IMR-90 (cell line): ENCODE data around the gene RNPEPL1. TPM values are rescaled to one million over a fixed set of nuclear protein-coding genes. Genes with fewer than 3 reads are reported as not detected.

Source experiments
- ATAC-seq: fragments of 200-7000 bp; cut with Tn5 transposase; 2 replicates; pipeline ENCODE4 v1.9.1; 2020; ENCODE audit warnings: low read depth, mild to moderate bottlenecking, moderate library complexity
- BruUV-seq: library from RNA; stranded (reverse); fragments of 400-500 nt; replicated peaks from 2 replicates; lab custom pipeline; 2021; lab: Mats Ljungman, UMichigan
- CTCF ChIA-PET: fragments of 300-600 bp; formaldehyde crosslinking; extraction: SDS; loops from one replicate; lab custom pipeline; 2021; ENCODE audit warnings: antibody characterized with exemption; lab: Yijun Ruan, JAX
- POLR2A ChIA-PET: fragments of 300-600 bp; sonication (Branson Sonifier 250); formaldehyde crosslinking; loops from one replicate; lab custom pipeline; 2022; ENCODE audit warnings: antibody characterized with exemption; ENCODE audit not compliant: unreplicated experiment; lab: Charles Lee
- DNase-seq: peaks from one replicate; pipeline ENCODE4 v3.0.0; 2013
- H2AFZ ChIP-seq: replicated peaks from 2 replicates; pipeline ENCODE3; 2013; ENCODE audit warnings: low read length, mild to moderate bottlenecking; ENCODE audit not compliant: poor library complexity
- H2AK5ac ChIP-seq: 2 replicates; pipeline ENCODE4 v1.6.1; 2013; ENCODE audit warnings: low read depth, low read length, inconsistent platforms
- H2AK9ac ChIP-seq: replicated peaks from 2 replicates; pipeline ENCODE3; 2013; ENCODE audit warnings: mild to moderate bottlenecking, low read depth, low read length, moderate library complexity; ENCODE audit not compliant: poor library complexity
- H2BK120ac ChIP-seq: 2 replicates; pipeline ENCODE4 v1.6.1; 2013; ENCODE audit warnings: low read depth, low read length, inconsistent platforms
- H2BK15ac ChIP-seq: 3 replicates; pipeline ENCODE4 v1.6.1; 2013; ENCODE audit warnings: low read depth, low read length, inconsistent platforms
- H2BK20ac ChIP-seq: 2 replicates; pipeline ENCODE4 v1.6.1; 2013; ENCODE audit warnings: low read depth, mild to moderate bottlenecking, inconsistent platforms, low read length, moderate library complexity
- H2BK5ac ChIP-seq: 2 replicates; pipeline ENCODE4 v1.6.1; 2013; ENCODE audit warnings: mild to moderate bottlenecking, low read depth, low read length, inconsistent platforms; ENCODE audit not compliant: poor library complexity, severe bottlenecking
- H3K14ac ChIP-seq: replicated peaks from 2 replicates; pipeline ENCODE4 v1.6.1; 2013; ENCODE audit warnings: low read depth, low read length, inconsistent platforms
- H3K18ac ChIP-seq: 2 replicates; pipeline ENCODE4 v1.6.1; 2013; ENCODE audit warnings: low read depth, low read length, control low read depth
- H3K23ac ChIP-seq: 2 replicates; pipeline ENCODE4 v1.6.1; 2013; ENCODE audit warnings: low read depth, low read length, inconsistent platforms
- H3K27ac ChIP-seq: 2 replicates; pipeline ENCODE4 v1.5.1; 2013; ENCODE audit warnings: mild to moderate bottlenecking, control low read depth, low read length; ENCODE audit not compliant: insufficient read depth
- H3K27me3 ChIP-seq: 2 replicates; pipeline ENCODE4 v1.6.1; 2013; ENCODE audit warnings: low read length; ENCODE audit not compliant: control insufficient read depth, insufficient read depth
- H3K36me3 ChIP-seq: 2 replicates; pipeline ENCODE4 v1.6.1; 2013; ENCODE audit warnings: low read length, mixed read lengths; ENCODE audit not compliant: control insufficient read depth, insufficient read depth
- H3K4ac ChIP-seq: 2 replicates; pipeline ENCODE4 v1.6.1; 2013; ENCODE audit warnings: low read depth, low read length, inconsistent platforms
- H3K4me1 ChIP-seq: 2 replicates; pipeline ENCODE4 v1.6.1; 2013; ENCODE audit warnings: low read length, mixed read lengths; ENCODE audit not compliant: control insufficient read depth, insufficient read depth
- H3K4me2 ChIP-seq: 2 replicates; pipeline ENCODE4 v1.6.1; 2013; ENCODE audit warnings: low read depth, mild to moderate bottlenecking, control low read depth, low read length, moderate library complexity
- H3K4me3 ChIP-seq: 2 replicates; pipeline ENCODE4 v1.5.1; 2013; ENCODE audit warnings: low read depth, mild to moderate bottlenecking, control low read depth, low read length, moderate library complexity; ENCODE audit not compliant: insufficient read depth
- H3K56ac ChIP-seq: 2 replicates; pipeline ENCODE4 v1.6.1; 2013; ENCODE audit warnings: low read length, inconsistent platforms; ENCODE audit not compliant: insufficient read depth; ENCODE audit errors: extremely low read depth
- H3K79me1 ChIP-seq, 2 experiments: 2 replicates each; pipeline ENCODE4 v1.6.1; 2013; ENCODE audit warnings: low read length in 2 of 2, inconsistent platforms in 1 of 2, low read depth in 1 of 2
- H3K9ac ChIP-seq: 2 replicates; pipeline ENCODE4 v1.6.1; 2013; ENCODE audit warnings: low read depth, low read length, control low read depth
- H3K9me1 ChIP-seq: 2 replicates; pipeline ENCODE4 v1.6.1; 2013; ENCODE audit warnings: low read length, inconsistent platforms; ENCODE audit not compliant: insufficient read depth
- H3K9me3 ChIP-seq: 2 replicates; pipeline ENCODE4 v1.6.1; 2013; ENCODE audit warnings: low read length; ENCODE audit not compliant: control insufficient read depth, insufficient read depth
- H4K20me1 ChIP-seq: 2 replicates; pipeline ENCODE4 v1.6.1; 2013; ENCODE audit warnings: low read length, inconsistent platforms; ENCODE audit not compliant: insufficient read depth
- H4K5ac ChIP-seq: 2 replicates; pipeline ENCODE4 v1.6.1; 2013; ENCODE audit warnings: mild to moderate bottlenecking, low read depth, low read length, control low read depth
- H4K8ac ChIP-seq, 2 experiments: 2 replicates each; pipeline ENCODE4 v1.6.1; 2013; ENCODE audit warnings: low read depth in 2 of 2, low read length in 2 of 2, control low read depth in 1 of 2, inconsistent platforms in 1 of 2
- H4K91ac ChIP-seq: 2 replicates; pipeline ENCODE4 v1.6.1; 2013; ENCODE audit warnings: low read depth, low read length, inconsistent platforms; ENCODE audit not compliant: insufficient read depth
- FOS ChIP-seq: fragments of 150-350 bp; IDR thresholded peaks from 2 replicates; pipeline ENCODE4 v1.6.1; 2016; ENCODE audit warnings: low read depth, low read length
- MXI1 ChIP-seq: IDR thresholded peaks from 2 replicates; pipeline ENCODE4 v1.6.1; 2012; ENCODE audit warnings: low read depth, mild to moderate bottlenecking, low read length, moderate library complexity, borderline replicate concordance
- NFE2L2 ChIP-seq: fragments of 150-350 bp; IDR thresholded peaks from 2 replicates; pipeline ENCODE4 v1.6.1; 2016; ENCODE audit warnings: low read depth, mild to moderate bottlenecking, low read length
- RFX5 ChIP-seq: IDR thresholded peaks from 2 replicates; pipeline ENCODE4 v1.8.0; 2012; ENCODE audit warnings: low read depth, mild to moderate bottlenecking, low read length, moderate library complexity
- WGBS, 2 experiments: methylation state at CpG; one replicate each; pipeline versions ENCODE4 v1.1.5 to v1.1.7; 2013; ENCODE audit warnings: missing lambda C conversion rate in 2 of 2; ENCODE audit not compliant: insufficient read length in 1 of 2; ENCODE audit errors: extremely low coverage in 2 of 2; 5-methylcytosine and 5-hydroxymethylcytosine counted together
- dilution Hi-C: fragments of 300-500 bp; cut with HindIII; formaldehyde crosslinking; loops from one replicate; pipeline ENCODE4 v1.14.3; 2018; ENCODE audit warnings: low sequenced_read_pairs; ENCODE audit not compliant: unreplicated experiment
- in situ Hi-C: fragments of 300-500 bp; cut with MboI; formaldehyde crosslinking; loops from 3 replicates; pipeline ENCODE4 v1.14.3; 2019; ENCODE audit warnings: low sequenced_read_pairs, inconsistent platforms, mixed read lengths
- intact Hi-C: fragments of 100-400 bp; cut with micrococcal nuclease; formaldehyde crosslinking; loops from 2 replicates; pipeline ENCODE4 v1.10.0; 2022
- polyA plus RNA-seq, 3 experiments: library from polyadenylated mRNA; depleted of rRNA; stranded (reverse); fragments of >200 nt; gene quantifications; 2 replicates each; pipeline ENCODE4 v1.2.3, GENCODE V29; 2012; ENCODE audit warnings: low replicate concordance in 1 of 3
- total RNA-seq: library from RNA; depleted of rRNA; stranded (reverse); fragments of >200 nt; gene quantifications from 2 replicates; pipeline ENCODE4 v1.2.3, GENCODE V29; 2012

The RNPEPL1 gene
- total and polyA plus RNA-seq, 2 of the 4 experiments (the other 2 are of a cell fraction): 3.8 to 18.7 TPM

- intact Hi-C loops (no loop called here), in situ Hi-C loops (no loop called here), dilution Hi-C loops (no loop called here)
- H3K4me3 ChIP-seq: no peak overlapping the region
- no peak overlapping the region for H2BK20ac ChIP-seq
- no peak overlapping the region for H3K14ac ChIP-seq
- H3K18ac ChIP-seq: no peak overlapping the region
- no peak overlapping the region for H2BK120ac ChIP-seq
- no peak overlapping the region for H3K9ac ChIP-seq
- no peak overlapping the region for H3K4ac ChIP-seq
- H3K9me3 ChIP-seq: peaks cover 2% of the 10 kb centered on the region; the same call in 1 of the 2 replicates
- TF ChIP-seq FOS (no peak), MXI1 (no peak), NFE2L2 (no peak), RFX5 (no peak)
- H3K27me3 ChIP-seq: no peaks in the 10 kb centered on the region
- ChIA-PET CTCF (no interaction called here), POLR2A (no interaction called here)
- H4K20me1 ChIP-seq: peaks cover 33% of the 10 kb centered on the region
- no peak overlapping the region for H4K5ac ChIP-seq
- no peak overlapping the region for H3K56ac ChIP-seq
- H3K27ac ChIP-seq: no peak overlapping the region
- H3K23ac ChIP-seq: no peak overlapping the region
- H4K91ac ChIP-seq: no peak overlapping the region
- H3K4me1 ChIP-seq: peaks cover 10% of the 10 kb centered on the region; the same call in 1 of the 2 replicates
- H2AK5ac ChIP-seq: no peak overlapping the region
- H3K9me1 ChIP-seq: peaks cover 15% of the 10 kb centered on the region
- H3K36me3 ChIP-seq: peaks cover 32% of the 10 kb centered on the region
- 87% methylated on average over 3 of the region's 9 CpGs; no CpG with 5 or more reads in 1 of the 2 experiments for WGBS, 2 experiments
- H2AFZ ChIP-seq: no peak overlapping the region
- H3K79me1 ChIP-seq: peaks cover 14 to 49% of the 10 kb centered on the region in 2 experiments; a peak in 3 of 4 replicates
- no peak overlapping the region for H2BK5ac ChIP-seq
- H3K4me2 ChIP-seq: no peak overlapping the region
- H2BK15ac ChIP-seq: no peak overlapping the region
- ATAC-seq (no peak), DNase-seq (no peak)
- no TSS peak for BruUV-seq
- H2AK9ac ChIP-seq: no peak overlapping the region
- no peak overlapping the region for H4K8ac ChIP-seq
Measured at GRCh38 chr2:240578110-240578450, 9.8 kb downstream of the RNPEPL1 start.
